CD4-positive, CD25-positive, alpha-beta regulatory T cell (primary cell): ENCODE measurements around the gene PARVA. TPM values are rescaled to one million over a fixed set of nuclear protein-coding genes. Genes with fewer than 3 reads are reported as not detected.

Experiments used
- ATAC-seq, 2 donors: fragments of 150-1000 bp; cut with Tn5 transposase; one replicate each; pipeline ENCODE4 v1.10.0; 2021; ENCODE audit warnings: low read depth in 2 of 2, moderate number of reproducible peaks in 2 of 2, moderate library complexity in 1 of 2
- DNase-seq, 3 donors: peaks; one replicate each; pipeline versions ENCODE4 v3.0.0 to v3.0.0-alpha.2; 2012 to 2022; ENCODE audit warnings: mixed read lengths in 1 of 3
- H3K27ac ChIP-seq: one replicate; pipeline ENCODE4 v1.7.0; 2013; ENCODE audit warnings: mild to moderate bottlenecking, low read length; ENCODE audit not compliant: insufficient read depth, poor library complexity, severe bottlenecking
- H3K27me3 ChIP-seq: one replicate; pipeline ENCODE4 v1.7.0; 2013; ENCODE audit warnings: low read length; ENCODE audit not compliant: control insufficient read depth, insufficient read depth
- H3K36me3 ChIP-seq: one replicate; pipeline ENCODE4 v1.7.0; 2013; ENCODE audit warnings: mild to moderate bottlenecking, low read length, moderate library complexity; ENCODE audit not compliant: control insufficient read depth, insufficient read depth
- H3K4me1 ChIP-seq: 2 replicates; pipeline ENCODE4 v1.7.0; 2013; ENCODE audit warnings: mild to moderate bottlenecking, low read length; ENCODE audit not compliant: insufficient read depth, control insufficient read depth, poor library complexity, severe bottlenecking
- H3K4me3 ChIP-seq: one replicate; pipeline ENCODE4 v1.7.0; 2013; ENCODE audit warnings: low read depth, mild to moderate bottlenecking, low read length, moderate library complexity
- H3K9me3 ChIP-seq, 2 experiments: 1 replicate in 1 of 2; 2 replicates in 1 of 2; pipeline ENCODE4 v1.7.0; 2013; ENCODE audit warnings: low read length in 2 of 2, mild to moderate bottlenecking in 1 of 2, moderate library complexity in 1 of 2; ENCODE audit not compliant: control insufficient read depth in 2 of 2
- H3K27ac Mint-ChIP-seq, 3 donors: one replicate each; pipeline ENCODE4 v1.8.0; 2020 to 2022; ENCODE audit warnings: mild to moderate bottlenecking in 3 of 3, mixed read lengths in 3 of 3, moderate library complexity in 2 of 3
- H3K27me3 Mint-ChIP-seq: one replicate; pipeline ENCODE4 v1.8.0; 2022; ENCODE audit warnings: mild to moderate bottlenecking, mixed read lengths
- H3K36me3 Mint-ChIP-seq: one replicate; pipeline ENCODE4 v1.8.0; 2020; ENCODE audit warnings: mixed read lengths
- H3K4me1 Mint-ChIP-seq, 4 donors: one replicate each; pipeline ENCODE4 v1.8.0; 2020 to 2022; ENCODE audit warnings: mixed read lengths in 4 of 4, mild to moderate bottlenecking in 1 of 4
- H3K4me3 Mint-ChIP-seq, 4 donors: one replicate each; pipeline ENCODE4 v1.8.0; 2020 to 2022; ENCODE audit warnings: mild to moderate bottlenecking in 4 of 4, mixed read lengths in 4 of 4, moderate library complexity in 3 of 4
- H3K9me3 Mint-ChIP-seq, 7 donors: one replicate each; pipeline ENCODE4 v1.8.0; 2020 to 2022; ENCODE audit warnings: mixed read lengths in 7 of 7, mild to moderate bottlenecking in 3 of 7, moderate library complexity in 2 of 7
- polyA plus RNA-seq, 4 donors: library from polyadenylated mRNA; unstranded; fragments of 300-500 nt; fragmentation: Illumina TruSeq; gene quantifications; one replicate each; pipeline ENCODE4 v1.2.3, GENCODE V29; 2021
- total RNA-seq: library from RNA; stranded (reverse); gene quantifications from one replicate; pipeline ENCODE4 v1.2.3, GENCODE V29; 2022

Gene PARVA
- total and polyA plus RNA-seq, 5 donors from 2014 or later: 0.09 to 0.31 (median 0.24) TPM; not detected in 1

GRCh38 chr11:12560861-12561260 is 183.5 kb downstream of the PARVA start:
- peaks cover 24% of the 10 kb centered on the region for H3K27me3 Mint-ChIP-seq
- H3K4me3 ChIP-seq: no peak overlapping the region
- H3K27me3 ChIP-seq: no peaks in the 10 kb centered on the region
- H3K9me3 Mint-ChIP-seq: peaks cover 0 to 2% (median 0%) of the 10 kb centered on the region in 7 donors
- ATAC-seq (no peak), DNase-seq (no peak)
- no peaks in the 10 kb centered on the region for H3K4me1 ChIP-seq
- no peak overlapping the region for H3K4me3 Mint-ChIP-seq
- H3K27ac ChIP-seq: no peak overlapping the region
- H3K9me3 ChIP-seq: no peaks in the 10 kb centered on the region
- H3K36me3 Mint-ChIP-seq: no peaks in the 10 kb centered on the region
- H3K27ac Mint-ChIP-seq: no peak overlapping the region
- no peaks in the 10 kb centered on the region for H3K4me1 Mint-ChIP-seq
- no peaks in the 10 kb centered on the region for H3K36me3 ChIP-seq

- peaks cover 0 to 3% (median 0%) of the 10 kb centered on the region in 7 donors for H3K9me3 Mint-ChIP-seq
- Histone ChIP-seq H3K36me3 (no peaks in the 10 kb centered on the region), H3K4me3 (no peak overlapping the region), H3K4me1 (no peaks in the 10 kb centered on the region), H3K27ac (no peak overlapping the region), H3K9me3 (no peaks in the 10 kb centered on the region), H3K27me3 (peaks cover 5% of the 10 kb centered on the region)
- no peaks in the 10 kb centered on the region for H3K4me1 Mint-ChIP-seq
- H3K36me3 Mint-ChIP-seq: no peaks in the 10 kb centered on the region
- no peak overlapping the region for H3K27ac Mint-ChIP-seq
- DNase-seq (no peak), ATAC-seq (no peak)
- H3K4me3 Mint-ChIP-seq: no peak overlapping the region
- peaks cover 26% of the 10 kb centered on the region for H3K27me3 Mint-ChIP-seq
These were observed 186.6 kb downstream of the PARVA start for GRCh38 chr11:12564012-12564411.

DNA sequence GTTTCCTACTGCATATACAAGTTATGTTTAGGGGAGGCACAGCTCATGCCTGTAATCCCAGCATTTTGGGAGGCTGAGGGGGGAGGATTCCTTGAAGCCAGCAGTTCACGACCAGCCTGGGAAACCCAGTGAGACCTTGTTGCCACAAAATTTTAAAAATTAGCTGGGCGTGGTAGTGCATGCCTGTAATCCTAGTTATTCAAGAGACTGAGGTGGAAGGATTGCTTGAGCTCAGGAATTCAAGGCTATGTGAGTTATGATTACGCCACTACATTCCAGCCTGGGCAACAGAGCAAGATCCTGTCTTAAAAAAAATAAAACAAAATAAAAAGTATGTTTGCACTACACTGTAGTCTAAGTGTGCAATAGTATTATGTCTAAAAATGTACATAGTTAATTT is 188.0 kb downstream of the PARVA start:
- Histone ChIP-seq H3K4me1 (no peaks in the 10 kb centered on the region), H3K27me3 (peaks cover 5% of the 10 kb centered on the region), H3K9me3 (no peaks in the 10 kb centered on the region), H3K27ac (no peak overlapping the region), H3K36me3 (no peaks in the 10 kb centered on the region), H3K4me3 (no peak overlapping the region)
- H3K4me3 Mint-ChIP-seq: no peak overlapping the region
- H3K36me3 Mint-ChIP-seq: no peaks in the 10 kb centered on the region
- no peaks in the 10 kb centered on the region for H3K4me1 Mint-ChIP-seq
- H3K9me3 Mint-ChIP-seq: peaks cover 0 to 3% (median 0%) of the 10 kb centered on the region in 7 donors
- ATAC-seq: no peak
- peaks cover 26% of the 10 kb centered on the region for H3K27me3 Mint-ChIP-seq
- no peak overlapping the region for H3K27ac Mint-ChIP-seq
- no peak for DNase-seq

GRCh38 chr11:12567746-12568460 is 190.5 kb downstream of the PARVA start:
- no peaks in the 10 kb centered on the region for H3K4me1 ChIP-seq
- Mint-ChIP-seq H3K36me3 (no peaks in the 10 kb centered on the region), H3K9me3 (peaks cover 0 to 3% (median 0%) of the 10 kb centered on the region in 7 donors), H3K27me3 (peaks cover 23% of the 10 kb centered on the region), H3K4me1 (no peaks in the 10 kb centered on the region), H3K27ac (no peak overlapping the region), H3K4me3 (no peak overlapping the region)
- ATAC-seq (no peak), DNase-seq (no peak)
- no peaks in the 10 kb centered on the region for H3K9me3 ChIP-seq
- H3K27me3 ChIP-seq: peaks cover 6% of the 10 kb centered on the region
- H3K4me3 ChIP-seq: no peak overlapping the region
- H3K27ac ChIP-seq: no peak overlapping the region
- H3K36me3 ChIP-seq: no peaks in the 10 kb centered on the region

DNA sequence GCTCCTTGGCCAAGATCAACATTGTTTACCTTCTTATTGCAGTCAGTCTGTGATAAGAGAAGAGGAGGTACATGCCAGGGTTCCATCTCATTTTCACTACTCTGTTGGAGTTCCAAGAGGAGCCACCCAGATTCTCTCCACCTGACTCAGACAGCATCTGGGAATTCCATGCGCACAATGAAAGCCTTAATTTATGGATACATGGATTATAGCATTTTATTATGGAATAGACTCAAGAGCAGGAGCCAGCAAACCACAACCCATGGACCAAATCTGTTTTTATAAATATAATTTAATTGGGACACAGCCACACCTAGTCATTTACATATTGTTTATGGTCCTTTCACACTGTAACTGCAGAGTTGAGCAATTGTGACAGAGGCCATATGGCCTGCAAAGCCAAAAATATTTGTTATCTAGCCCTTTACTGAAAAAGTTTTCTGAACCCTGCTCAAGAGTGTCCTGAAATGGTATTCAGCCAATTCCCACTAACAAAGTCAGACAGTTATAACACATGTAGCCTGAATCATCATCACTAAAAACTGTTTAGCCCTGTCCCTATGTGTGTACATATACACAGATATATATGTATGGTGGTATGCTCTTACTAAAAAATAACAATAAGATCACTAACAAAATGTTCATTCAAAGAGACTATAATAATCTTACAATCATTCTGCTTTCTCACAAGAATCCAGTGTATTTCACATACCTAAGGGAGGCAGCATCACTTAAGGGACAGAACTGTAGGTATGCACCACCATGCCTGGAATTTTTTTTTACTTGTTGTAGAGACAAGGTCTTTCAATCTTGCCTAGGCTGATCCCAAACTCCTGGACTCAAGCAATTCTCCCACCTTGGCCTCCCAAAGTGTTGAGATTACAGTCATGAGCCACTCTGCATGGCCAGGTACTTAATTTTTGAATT is 192.4 kb downstream of the PARVA start:
- peaks cover 0 to 3% (median 2%) of the 10 kb centered on the region in 7 donors for H3K9me3 Mint-ChIP-seq
- ATAC-seq: no peak
- Histone ChIP-seq H3K27ac (no peak overlapping the region), H3K36me3 (no peaks in the 10 kb centered on the region), H3K9me3 (no peaks in the 10 kb centered on the region), H3K27me3 (peaks cover 13% of the 10 kb centered on the region), H3K4me1 (no peaks in the 10 kb centered on the region), H3K4me3 (no peak overlapping the region)
- peaks cover 26% of the 10 kb centered on the region for H3K27me3 Mint-ChIP-seq
- no peaks in the 10 kb centered on the region for H3K4me1 Mint-ChIP-seq
- H3K27ac Mint-ChIP-seq: no peak overlapping the region
- no peak overlapping the region for H3K4me3 Mint-ChIP-seq
- H3K36me3 Mint-ChIP-seq: no peaks in the 10 kb centered on the region
- no peak for DNase-seq

DNA sequence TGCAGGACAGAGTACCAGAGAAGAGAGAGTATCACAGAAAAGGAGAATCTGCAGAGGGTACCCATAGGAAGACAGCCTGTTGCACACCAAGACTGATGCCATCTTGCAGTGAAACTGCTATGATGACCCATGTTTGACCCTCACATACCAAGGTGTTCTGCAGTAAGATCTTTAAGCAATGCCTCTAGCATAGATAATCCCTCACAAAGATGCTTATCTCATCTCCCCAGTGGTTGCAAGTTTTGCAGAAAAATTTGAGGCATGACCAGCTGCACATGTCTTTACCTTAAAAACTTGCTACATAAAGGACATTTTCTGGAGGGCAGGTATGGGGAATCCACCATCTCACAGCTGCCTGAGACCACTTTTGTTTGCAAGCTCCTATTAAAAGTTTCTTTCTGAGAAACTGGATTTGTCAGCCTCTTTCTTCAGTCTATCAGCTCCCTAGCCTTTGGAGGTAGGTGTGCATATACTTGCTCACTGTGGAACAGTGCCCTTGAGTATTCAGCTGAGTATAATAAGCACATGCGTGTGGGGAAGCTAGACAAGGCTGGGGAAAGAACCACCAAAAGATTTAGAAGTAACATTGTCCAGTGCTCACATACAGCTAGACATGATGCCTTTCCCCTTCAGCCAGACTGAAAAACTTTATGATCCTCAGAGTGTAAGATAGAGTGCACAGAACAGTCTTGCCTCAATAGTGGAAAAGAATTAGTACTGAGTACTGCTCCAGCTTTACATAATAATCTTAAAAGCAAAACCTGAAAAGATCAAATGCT is 196.5 kb downstream of the PARVA start:
- Histone ChIP-seq H3K27ac (no peak overlapping the region), H3K4me3 (no peak overlapping the region), H3K36me3 (no peaks in the 10 kb centered on the region), H3K4me1 (no peaks in the 10 kb centered on the region), H3K27me3 (peaks cover 8% of the 10 kb centered on the region), H3K9me3 (no peaks in the 10 kb centered on the region)
- DNase-seq (no peak), ATAC-seq (no peak)
- peaks cover 15% of the 10 kb centered on the region for H3K27me3 Mint-ChIP-seq
- peaks cover 0 to 3% (median 0%) of the 10 kb centered on the region in 7 donors for H3K9me3 Mint-ChIP-seq
- no peak overlapping the region for H3K27ac Mint-ChIP-seq
- H3K4me3 Mint-ChIP-seq: no peak overlapping the region
- H3K36me3 Mint-ChIP-seq: no peaks in the 10 kb centered on the region
- H3K4me1 Mint-ChIP-seq: no peaks in the 10 kb centered on the region

- H3K27me3 Mint-ChIP-seq: peaks cover 12% of the 10 kb centered on the region
- H3K27me3 ChIP-seq: peaks cover 8% of the 10 kb centered on the region
- H3K27ac Mint-ChIP-seq: no peak overlapping the region
- no peaks in the 10 kb centered on the region for H3K36me3 ChIP-seq
- no peaks in the 10 kb centered on the region for H3K9me3 ChIP-seq
- H3K36me3 Mint-ChIP-seq: no peaks in the 10 kb centered on the region
- ATAC-seq (no peak), DNase-seq (no peak)
- peaks cover 0 to 2% (median 0%) of the 10 kb centered on the region in 7 donors for H3K9me3 Mint-ChIP-seq
- H3K4me3 ChIP-seq: no peak overlapping the region
- H3K4me1 Mint-ChIP-seq: no peaks in the 10 kb centered on the region
- no peaks in the 10 kb centered on the region for H3K4me1 ChIP-seq
- no peak overlapping the region for H3K4me3 Mint-ChIP-seq
- no peak overlapping the region for H3K27ac ChIP-seq
These were observed 200.6 kb downstream of the PARVA start for GRCh38 chr11:12577725-12578644.
